Upper lobe of right lung (tissue), 1 donor: ENCODE measurements around the gene ENTR1. TPM values are rescaled to one million over a fixed set of nuclear protein-coding genes. Genes with fewer than 3 reads are reported as not detected.
A peak's percentile ranks its signal among the peaks of the same experiment; 100 is the strongest.

Source experiments
- ATAC-seq: fragments of 200-7000 bp; cut with Tn5 transposase; one replicate; pipeline ENCODE4 v1.9.1; 2020; ENCODE audit warnings: mild to moderate bottlenecking, moderate library complexity
- DNase-seq: peaks from one replicate; pipeline ENCODE4 v3.0.0-alpha.2; 2020
- H3K27ac ChIP-seq: fragments of 200-600 bp; one replicate; pipeline ENCODE4 v1.8.0; 2022
- H3K27me3 ChIP-seq: fragments of 200-600 bp; one replicate; pipeline ENCODE4 v1.8.0; 2022; ENCODE audit warnings: mild to moderate bottlenecking
- H3K36me3 ChIP-seq: fragments of 200-600 bp; one replicate; pipeline ENCODE4 v1.8.0; 2022
- H3K4me1 ChIP-seq: fragments of 200-600 bp; one replicate; pipeline ENCODE4 v1.8.0; 2022
- H3K4me3 ChIP-seq: fragments of 200-600 bp; one replicate; pipeline ENCODE4 v1.8.0; 2022; ENCODE audit warnings: mild to moderate bottlenecking
- H3K9me3 ChIP-seq: fragments of 200-600 bp; one replicate; pipeline ENCODE4 v1.8.0; 2022
- CTCF ChIP-seq: fragments of 200-600 bp; IDR thresholded peaks from one replicate; pipeline ENCODE4 v1.8.0; 2022; ENCODE audit warnings: antibody characterized with exemption
- intact Hi-C: fragments of 100-400 bp; cut with DNase I; formaldehyde crosslinking; loops from one replicate; pipeline ENCODE4 v1.11.0; 2022
- total RNA-seq: library from RNA; stranded (reverse); fragmentation: NEBNext Ultra II Directional; extraction: Animal tissue kit (Norgen Biotek cat#: 25700); gene quantifications from one replicate; pipeline ENCODE4 v1.2.1, GENCODE V29; 2021
- donor health status: DM: no; HTN: yes; CAD: no; lungs with severe emphysema.

Gene ENTR1
- total RNA-seq, 1 donor from 2014 or later: 36.4 TPM

GRCh38 chr9:136399176-136400037 is 11.0 kb downstream of the ENTR1 start:
- DNase-seq (no peak), ATAC-seq (peak; percentile 12)
- TF ChIP-seq CTCF: no peak
- intact Hi-C loops: no loop called here
- Histone ChIP-seq H3K27ac (peak overlapping the region; percentile 72), H3K36me3 (peaks cover 42% of the 10 kb centered on the region), H3K9me3 (no peaks in the 10 kb centered on the region), H3K27me3 (no peaks in the 10 kb centered on the region), H3K4me3 (peak overlapping the region; percentile 92), H3K4me1 (peaks cover 18% of the 10 kb centered on the region)

- TF ChIP-seq CTCF: no peak
- peaks cover 18% of the 10 kb centered on the region for H3K4me1 ChIP-seq
These were observed 12.1 kb downstream of the ENTR1 start for GRCh38 chr9:136398286-136398685.

GRCh38 chr9:136397643-136398042 is 12.8 kb downstream of the ENTR1 start:
- ATAC-seq (no peak), DNase-seq (no peak)
- H3K27ac ChIP-seq: no peak overlapping the region
- H3K27me3 ChIP-seq: no peaks in the 10 kb centered on the region
- H3K4me3 ChIP-seq: no peak overlapping the region
- peaks cover 18% of the 10 kb centered on the region for H3K4me1 ChIP-seq
- no peak for TF ChIP-seq CTCF
- no peaks in the 10 kb centered on the region for H3K9me3 ChIP-seq
- intact Hi-C loops: no loop called here
- H3K36me3 ChIP-seq: peaks cover 44% of the 10 kb centered on the region

More at GRCh38 chr9:136398286-136398685, 12.1 kb downstream of the ENTR1 start:
- intact Hi-C loops: no loop called here
- ATAC-seq: no peak
- no peaks in the 10 kb centered on the region for H3K27me3 ChIP-seq
- H3K36me3 ChIP-seq: peaks cover 40% of the 10 kb centered on the region
- DNase-seq: no peak
- no peaks in the 10 kb centered on the region for H3K9me3 ChIP-seq
- no peak overlapping the region for H3K4me3 ChIP-seq
- H3K27ac ChIP-seq: no peak overlapping the region

GRCh38 chr9:136396219-136396515 is 14.2 kb downstream of the ENTR1 start:
- Histone ChIP-seq H3K9me3 (no peaks in the 10 kb centered on the region), H3K27me3 (no peaks in the 10 kb centered on the region), H3K27ac (no peak overlapping the region), H3K36me3 (peaks cover 50% of the 10 kb centered on the region), H3K4me3 (no peak overlapping the region), H3K4me1 (peaks cover 18% of the 10 kb centered on the region)
- DNase-seq (no peak), ATAC-seq (no peak)
- no peak for TF ChIP-seq CTCF
- intact Hi-C loops: no loop called here

- intact Hi-C loops: no loop called here
- DNase-seq (no peak), ATAC-seq (no peak)
- TF ChIP-seq CTCF: no peak
- no peaks in the 10 kb centered on the region for H3K9me3 ChIP-seq
- H3K36me3 ChIP-seq: peaks cover 50% of the 10 kb centered on the region
- no peak overlapping the region for H3K27ac ChIP-seq
- H3K4me3 ChIP-seq: no peak overlapping the region
- H3K4me1 ChIP-seq: peaks cover 17% of the 10 kb centered on the region
- no peaks in the 10 kb centered on the region for H3K27me3 ChIP-seq
These were observed 14.8 kb downstream of the ENTR1 start for GRCh38 chr9:136395345-136396218.
